ENCODE results near the gene RASA4.
"Not testable (repeated sequence)": the region's sequence is repeated elsewhere in the genome, so short reads cannot be mapped to it uniquely, and the experiment has no call there.

RASA4 gene

GRCh38 chr7:102542083-102542482 is 74.5 kb downstream of the RASA4 start:
- DNase-seq = not testable (repeated sequence)

GRCh38 chr7:102540604-102541003 is 76.0 kb downstream of the RASA4 start:
- DNase-seq = not testable (repeated sequence)

GRCh38 chr7:102535062-102535615 is 81.4 kb downstream of the RASA4 start:
- DNase-seq = not testable (repeated sequence)

- not testable (repeated sequence) for DNase-seq
These were observed 84.4 kb downstream of the RASA4 start for GRCh38 chr7:102532127-102532526.

GRCh38 chr7:102531583-102531982 is 85.0 kb downstream of the RASA4 start:
- not testable (repeated sequence) for DNase-seq

- DNase-seq = not testable (repeated sequence)
These were observed 88.4 kb downstream of the RASA4 start for GRCh38 chr7:102527822-102528793.

GRCh38 chr7:102527182-102527581 is 89.4 kb downstream of the RASA4 start:
- DNase-seq = not testable (repeated sequence)

GRCh38 chr7:102524803-102525202 is 91.8 kb downstream of the RASA4 start:
- not testable (repeated sequence) for DNase-seq

Measured in suppressor macrophage treated with lipopolysaccharide for 4 hours (primary cell).